Heart right ventricle (tissue), 16 donors: Measurements from ENCODE around the gene ARL15. TPM values are rescaled to one million over a fixed set of nuclear protein-coding genes. Genes with fewer than 3 reads are reported as not detected.

Experiments used
- ATAC-seq, 8 donors: fragments of 200-7000 bp; cut with Tn5 transposase; one replicate each; pipeline ENCODE4 v1.9.1; 2020; ENCODE audit warnings: mild to moderate bottlenecking in 8 of 8, moderate library complexity in 8 of 8, moderate number of reproducible peaks in 1 of 8
- DNase-seq, 2 donors: peaks; one replicate each; pipeline ENCODE4 v3.0.0-alpha.2; 2020
- H3K27ac ChIP-seq, 10 donors: fragments of 200-600 bp; sonication (generic) in 2 of 10; one replicate each; pipeline versions ENCODE4 v1.5.0 to v1.8.0; 2020 to 2022; ENCODE audit warnings: mild to moderate bottlenecking in 3 of 10
- H3K27me3 ChIP-seq, 7 donors: fragments of 200-600 bp; one replicate each; pipeline ENCODE4 v1.8.0; 2021 to 2022; ENCODE audit warnings: mild to moderate bottlenecking in 2 of 7
- H3K36me3 ChIP-seq, 9 donors: fragments of 200-600 bp; sonication (generic) in 1 of 9; one replicate each; pipeline versions ENCODE4 v1.5.0 to v1.8.0; 2020 to 2022; ENCODE audit warnings: mild to moderate bottlenecking in 2 of 9
- H3K4me1 ChIP-seq, 9 donors: fragments of 200-600 bp; sonication (generic) in 1 of 9; one replicate each; pipeline versions ENCODE4 v1.5.0 to v1.8.0; 2020 to 2022; ENCODE audit warnings: mild to moderate bottlenecking in 4 of 9
- H3K4me3 ChIP-seq, 10 donors: fragments of 200-600 bp; sonication (generic) in 2 of 10; one replicate each; pipeline versions ENCODE4 v1.5.0 to v1.8.0; 2020 to 2022; ENCODE audit warnings: mild to moderate bottlenecking in 7 of 10, moderate library complexity in 2 of 10
- H3K9me3 ChIP-seq, 11 donors: fragments of 200-600 bp in 10 of 11; sonication (generic) in 2 of 11; one replicate each; pipeline versions ENCODE4 v1.5.0 to v1.8.0; 2013 to 2022; ENCODE audit warnings: mild to moderate bottlenecking in 2 of 11, control low read depth in 1 of 11, moderate library complexity in 1 of 11
- CTCF ChIP-seq, 9 donors: fragments of 200-600 bp; sonication (generic) in 2 of 9; IDR thresholded peaks; one replicate each; pipeline versions ENCODE4 v1.5.0 to v1.8.0; 2021 to 2022; ENCODE audit warnings: antibody characterized with exemption in 9 of 9, mild to moderate bottlenecking in 5 of 9, moderate library complexity in 1 of 9
- WGBS, 2 donors: extraction: QIAGEN DNeasy Blood & Tissue Kit; methylation state at CpG; one replicate each; pipeline ENCODE4 v1.1.7; 2013; ENCODE audit warnings: inconsistent platforms in 1 of 2; 5-methylcytosine and 5-hydroxymethylcytosine counted together
- intact Hi-C, 10 donors: fragments of 100-400 bp; cut with DNase I; formaldehyde crosslinking; loops; one replicate each; pipeline versions ENCODE4 v1.11.1 to v1.14.2; 2022
- polyA plus RNA-seq, 2 donors: library from polyadenylated mRNA; stranded (reverse); fragments of 200-250 nt; gene quantifications; one replicate each; pipeline ENCODE4 v1.2.3, GENCODE V29; 2013
- total RNA-seq, 10 donors: library from RNA; stranded (reverse); fragmentation: NEBNext Ultra II Directional in 3 of 10; extraction: Animal tissue kit (Norgen Biotek cat#: 25700) in 3 of 10; gene quantifications; one replicate each; pipeline versions ENCODE4 v1.2.1 to v1.2.4, GENCODE V29; 2021 to 2023
- donor health status: Arrhythmogenic right ventricular cardiomyopathy.
- donor health status: ischemic (EF 13 %, LVEDD 7.1; RV severe dilation, severe dysfunction).
- donor health status: healthy with polysubstance abuse.
- donor health status: DM: no; HTN: yes; CAD: no.
- donor health status: DM: no; HTN: no; CAD: no.
- donor health status: ischemic (EF 25% LVEDD 6.9; RV normal size, moderate dysfunction).
- donor health status: ischemic (EF 25% LVEDD 5.7; RV mildly dilated, moderate dysfunction).
- donor health status: healthy.
- donor health status: DM: yes; HTN: yes; CAD: no.
- donor health status: Ischemic cardiomyopathy.
- donor health status: ischemic (EF 35%, LVEDD 5.7; RV mildly dilated, moderate dysfunction).
- donor health status: nonischemic (EF 11% LVEDD 7.7; RV severe dilation, severe dysfunction).
- donor health status: DM: yes; HTN: yes; CAD: no.
- donor health status: PGD.
- donor health status: ischemic (EF 29% LVEDD 5.4; RV normal size, mild dysfunction).
- donor health status: nonischemic (EF 23%, LVEDD 6.1; RV moderate dilation, normal function).

The ARL15 gene
- total and polyA plus RNA-seq, 12 donors = 7.8 to 31.8 (median 26.9) TPM

- peak in 1 of 8 donors; percentile 35 for ATAC-seq
These were observed 189.9 kb downstream of the ARL15 start for GRCh38 chr5:54120473-54120872.

GRCh38 chr5:54117957-54118356 is 192.4 kb downstream of the ARL15 start:
- H3K4me3 ChIP-seq = no peak overlapping the region
- DNase-seq = no peak
- intact Hi-C loops = no loop called here
- TF ChIP-seq CTCF (IDR thresholded peaks at IDR 0.05) = no peak
- no peaks in the 10 kb centered on the region for H3K27me3 ChIP-seq
- no peaks in the 10 kb centered on the region for H3K9me3 ChIP-seq
- H3K4me1 ChIP-seq = peaks cover 0 to 4% (median 0%) of the 10 kb centered on the region in 9 donors
- no peak overlapping the region for H3K27ac ChIP-seq
- WGBS, 2 donors = 83 to 85% methylated on average over 2 of the region's 2 CpGs
- ATAC-seq = no peak
- peaks cover 0 to 5% (median 0%) of the 10 kb centered on the region in 9 donors for H3K36me3 ChIP-seq

More at GRCh38 chr5:54120473-54120872, 189.9 kb downstream of the ARL15 start:
- H3K36me3 ChIP-seq = no peaks in the 10 kb centered on the region
- DNase-seq = no peak
- WGBS, 2 donors = 85 to 89% methylated on average over 2 of the region's 2 CpGs
- H3K4me1 ChIP-seq = peaks cover 0 to 4% (median 0%) of the 10 kb centered on the region in 9 donors
- no peak overlapping the region for H3K27ac ChIP-seq
- H3K27me3 ChIP-seq = no peaks in the 10 kb centered on the region
- H3K9me3 ChIP-seq = no peaks in the 10 kb centered on the region
- H3K4me3 ChIP-seq = no peak overlapping the region
- intact Hi-C loops = no loop called here
- no peak for TF ChIP-seq CTCF (IDR thresholded peaks at IDR 0.05)

- DNase-seq (no peak), ATAC-seq (no peak)
- no peak for TF ChIP-seq CTCF (IDR thresholded peaks at IDR 0.05)
- WGBS, 2 donors = 83 to 89% methylated on average over 3 of the region's 3 CpGs
- Histone ChIP-seq H3K4me3 (no peak overlapping the region), H3K27me3 (no peaks in the 10 kb centered on the region), H3K27ac (no peak overlapping the region), H3K9me3 (no peaks in the 10 kb centered on the region), H3K4me1 (peaks cover 0 to 4% (median 0%) of the 10 kb centered on the region in 9 donors), H3K36me3 (peaks cover 0 to 25% (median 0%) of the 10 kb centered on the region in 9 donors)
- intact Hi-C loops = no loop called here
These were observed 194.5 kb downstream of the ARL15 start for GRCh38 chr5:54115735-54116403.

GRCh38 chr5:54113060-54113459 is 197.3 kb downstream of the ARL15 start:
- no peak for TF ChIP-seq CTCF (IDR thresholded peaks at IDR 0.05)
- peaks cover 0 to 25% (median 0%) of the 10 kb centered on the region in 9 donors for H3K36me3 ChIP-seq
- H3K4me1 ChIP-seq = peaks cover 0 to 4% (median 0%) of the 10 kb centered on the region in 9 donors
- ATAC-seq (no peak), DNase-seq (no peak)
- no peak overlapping the region for H3K4me3 ChIP-seq
- H3K27me3 ChIP-seq = no peaks in the 10 kb centered on the region
- H3K9me3 ChIP-seq = no peaks in the 10 kb centered on the region
- intact Hi-C loops = no loop called here
- WGBS, 2 donors = 66 to 73% methylated on average over 5 of the region's 5 CpGs
- no peak overlapping the region for H3K27ac ChIP-seq
